ENCODE results near the gene CENPX. TPM values are rescaled to one million over a fixed set of nuclear protein-coding genes. Genes with fewer than 3 reads are reported as not detected.

The CENPX gene
- total and polyA plus RNA-seq, 2 of the 13 experiments (the other 11 are each of a cell fraction or from before 2014, with no cell fraction given), result 92.7 to 170 TPM

DNA sequence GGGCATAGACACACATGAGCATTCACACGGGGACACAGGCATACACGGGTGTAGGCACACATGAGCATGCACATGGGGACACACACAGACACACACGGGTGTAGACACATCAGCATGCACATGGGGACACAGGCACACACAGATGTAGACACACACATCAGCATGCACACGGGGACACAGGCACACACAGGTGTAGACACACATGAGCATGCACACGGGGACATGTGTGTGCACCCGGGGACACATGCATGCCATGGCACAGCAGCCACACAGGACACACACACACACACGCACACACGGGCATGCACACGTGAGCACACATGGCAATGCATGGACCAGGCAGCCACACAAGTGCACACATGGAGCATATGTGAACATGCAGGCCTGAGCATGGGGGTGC lies 20.0 kb upstream of the CENPX start (continued):
- TF ChIP-seq LCORL (IDR thresholded peaks at IDR 0.05), result no peak
- no peak for TF ChIP-seq LCORL (CRISPR knock-in tag; IDR thresholded peaks at IDR 0.05)
- TF ChIP-seq, protein P1, sequence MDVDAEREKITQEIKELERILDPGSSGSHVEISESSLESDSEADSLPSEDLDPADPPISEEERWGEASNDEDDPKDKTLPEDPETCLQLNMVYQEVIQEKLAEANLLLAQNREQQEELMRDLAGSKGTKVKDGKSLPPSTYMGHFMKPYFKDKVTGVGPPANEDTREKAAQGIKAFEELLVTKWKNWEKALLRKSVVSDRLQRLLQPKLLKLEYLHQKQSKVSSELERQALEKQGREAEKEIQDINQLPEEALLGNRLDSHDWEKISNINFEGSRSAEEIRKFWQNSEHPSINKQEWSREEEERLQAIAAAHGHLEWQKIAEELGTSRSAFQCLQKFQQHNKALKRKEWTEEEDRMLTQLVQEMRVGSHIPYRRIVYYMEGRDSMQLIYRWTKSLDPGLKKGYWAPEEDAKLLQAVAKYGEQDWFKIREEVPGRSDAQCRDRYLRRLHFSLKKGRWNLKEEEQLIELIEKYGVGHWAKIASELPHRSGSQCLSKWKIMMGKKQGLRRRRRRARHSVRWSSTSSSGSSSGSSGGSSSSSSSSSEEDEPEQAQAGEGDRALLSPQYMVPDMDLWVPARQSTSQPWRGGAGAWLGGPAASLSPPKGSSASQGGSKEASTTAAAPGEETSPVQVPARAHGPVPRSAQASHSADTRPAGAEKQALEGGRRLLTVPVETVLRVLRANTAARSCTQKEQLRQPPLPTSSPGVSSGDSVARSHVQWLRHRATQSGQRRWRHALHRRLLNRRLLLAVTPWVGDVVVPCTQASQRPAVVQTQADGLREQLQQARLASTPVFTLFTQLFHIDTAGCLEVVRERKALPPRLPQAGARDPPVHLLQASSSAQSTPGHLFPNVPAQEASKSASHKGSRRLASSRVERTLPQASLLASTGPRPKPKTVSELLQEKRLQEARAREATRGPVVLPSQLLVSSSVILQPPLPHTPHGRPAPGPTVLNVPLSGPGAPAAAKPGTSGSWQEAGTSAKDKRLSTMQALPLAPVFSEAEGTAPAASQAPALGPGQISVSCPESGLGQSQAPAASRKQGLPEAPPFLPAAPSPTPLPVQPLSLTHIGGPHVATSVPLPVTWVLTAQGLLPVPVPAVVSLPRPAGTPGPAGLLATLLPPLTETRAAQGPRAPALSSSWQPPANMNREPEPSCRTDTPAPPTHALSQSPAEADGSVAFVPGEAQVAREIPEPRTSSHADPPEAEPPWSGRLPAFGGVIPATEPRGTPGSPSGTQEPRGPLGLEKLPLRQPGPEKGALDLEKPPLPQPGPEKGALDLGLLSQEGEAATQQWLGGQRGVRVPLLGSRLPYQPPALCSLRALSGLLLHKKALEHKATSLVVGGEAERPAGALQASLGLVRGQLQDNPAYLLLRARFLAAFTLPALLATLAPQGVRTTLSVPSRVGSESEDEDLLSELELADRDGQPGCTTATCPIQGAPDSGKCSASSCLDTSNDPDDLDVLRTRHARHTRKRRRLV (CRISPR knock-in tag; IDR thresholded peaks at IDR 0.05), result no peak
- no peak for TF ChIP-seq HMG20B (CRISPR knock-in tag; conservative IDR thresholded peaks at IDR 0.05)
- TF ChIP-seq SCMH1 (CRISPR knock-in tag; IDR thresholded peaks at IDR 0.05; ENCODE audit: borderline replicate concordance), result no peak
- TF ChIP-seq SUZ12 (IDR thresholded peaks at IDR 0.05; ENCODE audit: low read depth, low read length), result no peak
- no peak for TF ChIP-seq MYC (CRISPR knock-in tag; IDR thresholded peaks at IDR 0.05; ENCODE audit: borderline replicate concordance)
- no peak for TF ChIP-seq THAP8 (CRISPR knock-in tag; IDR thresholded peaks at IDR 0.05; ENCODE audit: borderline replicate concordance)
- TF ChIP-seq FOXA1 (IDR thresholded peaks at IDR 0.05), result no peak
- no peak for TF ChIP-seq FOXA1 (CRISPR knock-in tag; IDR thresholded peaks at IDR 0.05)
- no peak for TF ChIP-seq ZNF383 (CRISPR knock-in tag; IDR thresholded peaks at IDR 0.05; ENCODE audit: borderline replicate concordance)
- no peak for TF ChIP-seq KLF11 (CRISPR knock-in tag; IDR thresholded peaks at IDR 0.05)
- peak in 1 of 2 experiments; percentile 26; a peak in 1 of 4 replicates for TF ChIP-seq POLR2A (IDR thresholded peaks at IDR 0.05; ENCODE audit: insufficient read depth in 1 of 2, low read depth in 2 of 2, low read length in 2 of 2)
- no peak for TF ChIP-seq ZNF709 (CRISPR knock-in tag; IDR thresholded peaks at IDR 0.05)

All from HepG2 (cell line).